K562 (cell line): ENCODE data around the gene TUBG2. TPM values are rescaled to one million over a fixed set of nuclear protein-coding genes. Genes with fewer than 3 reads are reported as not detected.

ENCODE experiments used
- ATAC-seq: fragments of 200-7000 bp; cut with Tn5 transposase; 3 replicates; pipeline ENCODE4 v1.9.1; 2020; ENCODE audit warnings: moderate library complexity
- BruUV-seq: library from RNA; stranded (reverse); fragments of 400-500 nt; replicated peaks from 2 replicates; lab custom pipeline; 2021; lab: Mats Ljungman, UMichigan
- CTCF ChIA-PET: fragments of 300-600 bp; formaldehyde crosslinking; extraction: SDS; loops from one replicate; lab custom pipeline; 2021; ENCODE audit warnings: low intra/inter-chr PET ratio; lab: Yijun Ruan, JAX
- POLR2A ChIA-PET: fragments of 300-600, 350-650 bp; sonication (Branson Sonifier 250); formaldehyde crosslinking; extraction: SDS; loops from one replicate; lab custom pipeline; 2021; ENCODE audit warnings: antibody characterized with exemption, inconsistent platforms; lab: Yijun Ruan, JAX
- DNase-seq, 4 experiments: peaks; one replicate each; pipeline versions ENCODE4 v3.0.0 to v3.0.0-alpha.2; 2011 to 2018; ENCODE audit warnings: low spot score in 3 of 4, mixed read lengths in 3 of 4; ENCODE audit errors: extremely low read depth in 1 of 4
- FAIRE-seq: peaks from 2 replicates; lab custom pipeline; 2011; peaks lifted over from hg19 to GRCh38; lab: Jason Lieb, UNC
- H2AFZ ChIP-seq: 2 replicates; pipeline ENCODE4 v1.6.0; 2011; ENCODE audit warnings: low read depth, low read length, control low read depth, inconsistent platforms
- H3K27ac ChIP-seq: fragments of 200-600 bp; 3 replicates; pipeline ENCODE4 v1.8.0; 2011; ENCODE audit warnings: low read depth, mild to moderate bottlenecking, control low read depth, inconsistent platforms, low read length, moderate library complexity, mixed read lengths; ENCODE audit errors: extremely low read depth
- H3K27me3 ChIP-seq, 2 experiments: fragments of 300-600 bp in 1 of 2; 2 replicates in 1 of 2; 3 replicates in 1 of 2; pipeline versions ENCODE4 v1.6.0 to v1.8.0; 2011; ENCODE audit warnings: inconsistent platforms in 2 of 2, low read length in 2 of 2, mild to moderate bottlenecking in 1 of 2, mixed read lengths in 1 of 2, moderate library complexity in 1 of 2; ENCODE audit not compliant: control insufficient read depth in 2 of 2, insufficient read depth in 2 of 2
- H3K36me3 ChIP-seq: fragments of 300-600 bp; 3 replicates; pipeline ENCODE4 v1.8.0; 2011; ENCODE audit warnings: mild to moderate bottlenecking, low read length, inconsistent platforms; ENCODE audit not compliant: control insufficient read depth, insufficient read depth
- H3K4me1 ChIP-seq, 2 experiments: fragments of 200-600 bp in 1 of 2; replicated peaks in 1 of 2; 2 replicates in 1 of 2; 3 replicates in 1 of 2; pipeline versions ENCODE4 v1.5.1 to v1.8.0; 2011; ENCODE audit warnings: inconsistent platforms in 2 of 2, low read length in 2 of 2, mild to moderate bottlenecking in 1 of 2, mixed read lengths in 1 of 2, moderate library complexity in 1 of 2; ENCODE audit not compliant: control insufficient read depth in 2 of 2, insufficient read depth in 2 of 2
- H3K4me2 ChIP-seq: 2 replicates; pipeline ENCODE4 v1.6.1; 2011; ENCODE audit warnings: low read length, control low read depth, inconsistent platforms, mixed read lengths; ENCODE audit not compliant: insufficient read depth
- H3K4me3 ChIP-seq: fragments of 200-600 bp; sonication (generic), shearing (Covaris generic); 2 replicates; pipeline ENCODE4 v1.5.1; 2016; ENCODE audit warnings: control low read depth, inconsistent platforms
- H3K79me2 ChIP-seq: fragments of 200-600 bp; 3 replicates; pipeline ENCODE4 v1.8.0; 2011; ENCODE audit warnings: low read length, inconsistent platforms; ENCODE audit not compliant: control insufficient read depth, insufficient read depth
- H3K9ac ChIP-seq, 2 experiments: 2 replicates each; pipeline versions ENCODE4 v1.6.0 to v1.6.1; 2011; ENCODE audit warnings: low read depth in 2 of 2, low read length in 2 of 2, control low read depth in 1 of 2, inconsistent platforms in 1 of 2, mild to moderate bottlenecking in 1 of 2, mixed read lengths in 1 of 2; ENCODE audit not compliant: insufficient read depth in 1 of 2
- H3K9me1 ChIP-seq: one replicate; pipeline ENCODE4 v1.6.0; 2011; ENCODE audit warnings: inconsistent platforms, mild to moderate bottlenecking, low read length, moderate library complexity; ENCODE audit not compliant: control insufficient read depth, insufficient read depth
- H3K9me3 ChIP-seq: replicated peaks from 2 replicates; pipeline ENCODE4 v1.5.1; 2011; ENCODE audit warnings: low read depth, low read length, inconsistent platforms; ENCODE audit not compliant: control insufficient read depth, insufficient read depth
- H4K20me1 ChIP-seq: replicated peaks from 2 replicates; pipeline ENCODE4 v1.6.1; 2011; ENCODE audit warnings: low read length, inconsistent platforms, mixed read lengths; ENCODE audit not compliant: control insufficient read depth, insufficient read depth
- ATF4 ChIP-seq: fragments of 450-650 bp; formaldehyde crosslinking; IDR thresholded peaks from 2 replicates; pipeline ENCODE4 v1.4.0; 2022; ENCODE audit warnings: mild to moderate bottlenecking, moderate library complexity
- ETS1 ChIP-seq: conservative IDR thresholded peaks from 2 replicates; pipeline ENCODE4 v1.6.1; 2011; ENCODE audit warnings: low read depth, mild to moderate bottlenecking, low read length; ENCODE audit not compliant: control insufficient read depth
- KLF10 ChIP-seq: fragments of 250-450 bp; sonication (Bioruptor Pico); IDR thresholded peaks from 2 replicates; pipeline ENCODE4 v1.6.1; 2021; ENCODE audit warnings: matching md5 sums
- NELFE ChIP-seq: IDR thresholded peaks from 2 replicates; pipeline ENCODE4 v1.6.1; 2011; ENCODE audit warnings: mild to moderate bottlenecking; ENCODE audit not compliant: insufficient read depth, insufficient read length
- POLR2G ChIP-seq: fragments of 200-400 bp; formaldehyde crosslinking; IDR thresholded peaks from 2 replicates; pipeline ENCODE4 v1.6.1; 2017; ENCODE audit warnings: low read depth, mild to moderate bottlenecking, antibody characterized with exemption, low read length, moderate library complexity
- SMARCA5 ChIP-seq: fragments of 450-650 bp; IDR thresholded peaks from 2 replicates; pipeline ENCODE4 v1.6.1; 2016
- UBTF ChIP-seq, 2 experiments: IDR thresholded peaks; 2 replicates each; pipeline ENCODE4 v1.6.1; 2012; ENCODE audit warnings: improper control_type of control experiment in 2 of 2, low read depth in 2 of 2, low read length in 2 of 2, borderline replicate concordance in 1 of 2
- WGBS: fragments of 100-300 bp; shearing (Covaris generic); methylation state at CpG from one replicate; pipeline ENCODE4 v1.1.6; 2016; ENCODE audit warnings: low coverage, mixed read lengths; ENCODE audit not compliant: insufficient coverage; ENCODE audit errors: missing lambda C conversion rate; 5-methylcytosine and 5-hydroxymethylcytosine counted together
- in situ Hi-C: fragments of 300-500 bp; cut with MboI; formaldehyde crosslinking; loops from 4 replicates; pipeline ENCODE4 v1.15.0; 2018; ENCODE audit warnings: inconsistent platforms, mixed read lengths
- intact Hi-C: fragments of 100-400 bp; cut with micrococcal nuclease; formaldehyde crosslinking; loops from 2 replicates; pipeline ENCODE4 v1.14.2; 2022
- polyA plus RNA-seq, 8 experiments: library from polyadenylated mRNA; depleted of rRNA in 4 of 8; stranded (reverse) in 5 of 8; unstranded in 3 of 8; fragments of >200 nt; fragmentation: Nextera tagmentation in 2 of 8; fragmentation: Illumina TruSeq in 1 of 8; extraction: Ambion mirVana in 2 of 8; extraction: Trizol in 1 of 8; gene quantifications; 2 replicates each; pipeline versions ENCODE4 v1.2.1 to v1.2.3, GENCODE V29; 2011 to 2014; ENCODE audit warnings: inconsistent platforms in 1 of 8, missing spikeins in 1 of 8
- total RNA-seq, 7 experiments: library from RNA; depleted of rRNA in 6 of 7; stranded (reverse); fragments of >200 nt in 6 of 7; fragmentation: Illumina TruSeq in 2 of 7; extraction: Trizol in 2 of 7; gene quantifications; 2 replicates each; pipeline versions ENCODE4 v1.2.1 to v1.2.3, GENCODE V29; 2011 to 2021; ENCODE audit warnings: low replicate concordance in 1 of 7

Gene TUBG2
- total and polyA plus RNA-seq, 9 of the 15 experiments (the other 6 are each of a cell fraction or from before 2014, with no cell fraction given): 0.09 to 0.80 (median 0.24) TPM; not detected in 2

- CTCF ChIA-PET: interaction anchor here (0.6 kb wide), 1 partner anchor 52 kb away, joined by 4 read pairs; no protein-coding TSS in a partner anchor
- DNase-seq (peak in 2 of 4 experiments; percentile 39 to 41), ATAC-seq (no peak), FAIRE-seq (no peak)
- Histone ChIP-seq H3K9me3 (no peaks in the 10 kb centered on the region), H3K9ac (peak overlapping the region; percentile 76 to 94; a peak in 3 of 4 replicates), H3K27ac (peak overlapping the region; percentile 80; the same call in 2 of the 3 replicates), H3K79me2 (peaks cover 36% of the 10 kb centered on the region), H4K20me1 (peaks cover 5% of the 10 kb centered on the region), H3K27me3 (no peaks in the 10 kb centered on the region), H2AFZ (no peak overlapping the region), H3K4me1 (peaks cover 32 to 77% of the 10 kb centered on the region in 2 experiments), H3K4me3 (peak overlapping the region; percentile 61), H3K36me3 (peaks cover 38% of the 10 kb centered on the region; the same call in 1 of the 3 replicates), H3K9me1 (no peaks in the 10 kb centered on the region), H3K4me2 (peak overlapping the region; percentile 85)
- in situ Hi-C loops (no loop called here), intact Hi-C loops (loop anchor here (5.0 kb wide), 1 partner anchor 68 kb away; the partner anchor contains the start of genes RETREG3 and TUBG1)
- POLR2A ChIA-PET: interaction anchor here (1.1 to 1.8 kb wide), 3 partner anchors 7 to 11 kb away, joined by 4 to 6 read pairs (median 4); no protein-coding TSS in a partner anchor
- BruUV-seq: no TSS peak
- WGBS: 7% methylated on average over 14 of the region's 27 CpGs
- no peak for TF ChIP-seq NELFE
- TF ChIP-seq KLF10: no peak
- TF ChIP-seq ATF4 (CRISPR knock-in tag): no peak
- 0 out of 2 replicates have a peak, but pooled peaks have one; percentile 55 for TF ChIP-seq SMARCA5
- TF ChIP-seq POLR2G: peak; percentile 2; the same call in 1 of the 2 replicates
- no peak for TF ChIP-seq ETS1
- 0 out of 4 replicates have a peak, but pooled peaks of 1 of the 2 experiments have one; percentile 5 for TF ChIP-seq UBTF (IDR thresholded peaks at IDR 0.05; ENCODE audit: borderline replicate concordance in 1 of 2, low read depth in 2 of 2, low read length in 2 of 2)
Observed at GRCh38 chr17:42675348-42675964, 16.4 kb downstream of the TUBG2 start.
